Endothelial cell of umbilical vein (primary cell): ENCODE measurements around the gene CNDP1. TPM values are rescaled to one million over a fixed set of nuclear protein-coding genes. Genes with fewer than 3 reads are reported as not detected.
A peak's percentile ranks its signal among the peaks of the same experiment; 100 is the strongest.

Experiments used
- BruUV-seq: library from RNA; stranded (reverse); fragments of 400-500 nt; replicated peaks from 2 replicates; lab custom pipeline; 2021; lab: Mats Ljungman, UMichigan
- CTCF ChIA-PET: fragments of 300-600, 350-600 bp; sonication (Branson Sonifier 250); formaldehyde crosslinking; loops from one replicate; lab custom pipeline; 2021; ENCODE audit warnings: antibody characterized with exemption, inconsistent platforms; lab: Charles Lee
- POLR2A ChIA-PET: fragments of 300-600, 350-600 bp; sonication (Branson Sonifier 250); formaldehyde crosslinking; loops from one replicate; lab custom pipeline; 2021; ENCODE audit warnings: antibody characterized with exemption, inconsistent platforms; lab: Charles Lee
- DNase-seq: peaks from one replicate; pipeline ENCODE4 v3.0.0-alpha.2; 2011; ENCODE audit warnings: low read depth, low spot score
- FAIRE-seq: peaks from 2 replicates; lab custom pipeline; 2011; peaks lifted over from hg19 to GRCh38; lab: Jason Lieb, UNC
- H2AFZ ChIP-seq: 2 replicates; pipeline ENCODE4 v1.6.0; 2012; ENCODE audit warnings: low read depth, low read length, control low read depth, inconsistent platforms
- H3K27ac ChIP-seq: 2 replicates; pipeline ENCODE4 v1.5.1; 2011; ENCODE audit warnings: low read depth, mild to moderate bottlenecking, control low read depth, low read length, moderate library complexity; ENCODE audit not compliant: insufficient read depth
- H3K27me3 ChIP-seq, 2 experiments: 2 replicates each; pipeline versions ENCODE4 v1.6.0 to v1.6.1; 2011; ENCODE audit warnings: low read length in 2 of 2, mixed read lengths in 1 of 2; ENCODE audit not compliant: control insufficient read depth in 2 of 2, insufficient read depth in 2 of 2
- H3K36me3 ChIP-seq, 2 experiments: 2 replicates in 1 of 2; 3 replicates in 1 of 2; pipeline ENCODE4 v1.5.1; 2011; ENCODE audit warnings: low read length in 2 of 2, mild to moderate bottlenecking in 1 of 2, moderate library complexity in 1 of 2; ENCODE audit not compliant: control insufficient read depth in 2 of 2, insufficient read depth in 2 of 2; ENCODE audit errors: extremely low read depth in 1 of 2
- H3K4me1 ChIP-seq: 3 replicates; pipeline ENCODE4 v1.5.1; 2011; ENCODE audit warnings: mild to moderate bottlenecking, low read length; ENCODE audit not compliant: control insufficient read depth, insufficient read depth; ENCODE audit errors: extremely low read depth
- H3K4me2 ChIP-seq: 2 replicates; pipeline ENCODE4 v1.6.1; 2011; ENCODE audit warnings: low read length, control low read depth, mixed read lengths; ENCODE audit not compliant: insufficient read depth
- H3K4me3 ChIP-seq, 3 experiments: fragments of 200-600 bp in 1 of 3; sonication (generic), shearing (Covaris generic) in 1 of 3; replicated peaks in 1 of 3; 2 replicates each; pipeline ENCODE4 v1.5.1; 2011 to 2016; ENCODE audit warnings: control low read depth in 3 of 3, low read length in 3 of 3, mild to moderate bottlenecking in 2 of 3, inconsistent platforms in 1 of 3, low read depth in 1 of 3, moderate library complexity in 1 of 3; ENCODE audit not compliant: insufficient read depth in 1 of 3
- H3K79me2 ChIP-seq: 2 replicates; pipeline ENCODE4 v1.6.0; 2012; ENCODE audit warnings: low read length, inconsistent platforms; ENCODE audit not compliant: control insufficient read depth, insufficient read depth
- H3K9ac ChIP-seq: replicated peaks from 2 replicates; pipeline ENCODE3; 2011; ENCODE audit warnings: low read length, control low read depth; ENCODE audit not compliant: insufficient read depth; ENCODE audit errors: extremely low read depth
- H3K9me1 ChIP-seq: replicated peaks from 3 replicates; pipeline ENCODE4 v1.6.0; 2011; ENCODE audit warnings: mild to moderate bottlenecking, low read length; ENCODE audit not compliant: control insufficient read depth, insufficient read depth; ENCODE audit errors: extremely low read depth
- H3K9me3 ChIP-seq: replicated peaks from 2 replicates; pipeline ENCODE4 v1.5.1; 2012; ENCODE audit warnings: low read length, inconsistent platforms; ENCODE audit not compliant: control insufficient read depth, insufficient read depth
- H4K20me1 ChIP-seq: replicated peaks from 2 replicates; pipeline ENCODE3; 2011; ENCODE audit warnings: mild to moderate bottlenecking, low read length; ENCODE audit not compliant: control insufficient read depth, insufficient read depth; ENCODE audit errors: extremely low read depth
- CTCF ChIP-seq, 2 donors: IDR thresholded peaks; 1 replicate in 1 of 2; 2 replicates in 1 of 2; pipeline ENCODE4 v1.5.1; 2011; ENCODE audit warnings: low read length in 2 of 2, mild to moderate bottlenecking in 2 of 2, moderate library complexity in 2 of 2, control low read depth in 1 of 2, inconsistent platforms in 1 of 2, low read depth in 1 of 2; ENCODE audit not compliant: insufficient read depth in 1 of 2; ENCODE audit errors: extremely low read depth in 1 of 2
- EZH2 ChIP-seq: IDR thresholded peaks from 2 replicates; pipeline ENCODE4 v1.6.1; 2012; ENCODE audit warnings: borderline replicate concordance, low read depth, mild to moderate bottlenecking, moderate library complexity, low read length, inconsistent platforms; ENCODE audit not compliant: severe bottlenecking
- FOS ChIP-seq: IDR thresholded peaks from 2 replicates; pipeline ENCODE4 v1.6.1; 2011; ENCODE audit warnings: mild to moderate bottlenecking, low read length, moderate library complexity, borderline replicate concordance; ENCODE audit not compliant: insufficient read depth
- GATA2 ChIP-seq: IDR thresholded peaks from 2 replicates; pipeline ENCODE4 v1.7.0; 2011; ENCODE audit warnings: low read depth, mild to moderate bottlenecking, moderate library complexity, mixed read lengths, low read length; ENCODE audit not compliant: insufficient read length, insufficient read depth
- JUN ChIP-seq: IDR thresholded peaks from 2 replicates; pipeline ENCODE4 v1.6.1; 2011; ENCODE audit warnings: borderline replicate concordance, low read depth; ENCODE audit not compliant: insufficient read length, insufficient read depth
- MAX ChIP-seq: IDR thresholded peaks from 2 replicates; pipeline ENCODE4 v1.6.1; 2011; ENCODE audit not compliant: insufficient read depth, insufficient read length
- MYC ChIP-seq: IDR thresholded peaks from one replicate; pipeline ENCODE4 v1.6.1; 2011; ENCODE audit warnings: mild to moderate bottlenecking, low read depth, low read length
- POLR2A ChIP-seq: IDR thresholded peaks from 2 replicates; pipeline ENCODE4 v1.6.1; 2012; ENCODE audit warnings: low read depth, mild to moderate bottlenecking, control low read depth, low read length
- POLR2AphosphoS5 ChIP-seq: IDR thresholded peaks from 2 replicates; pipeline ENCODE4 v1.6.1; 2012; ENCODE audit warnings: low read depth, mild to moderate bottlenecking, control low read depth, low read length, moderate library complexity; ENCODE audit not compliant: insufficient read depth
- dilution Hi-C: fragments of 300-500 bp; cut with MboI; formaldehyde crosslinking; loops from one replicate; pipeline ENCODE4 v1.15.0; 2019; ENCODE audit warnings: low sequenced_read_pairs; ENCODE audit not compliant: extremely low pct_ligation_motif_present
- intact Hi-C: fragments of 100-400 bp; cut with micrococcal nuclease; formaldehyde crosslinking; loops from one replicate; pipeline ENCODE4 v1.10.0; 2022
- polyA plus RNA-seq, 4 experiments: library from polyadenylated mRNA; depleted of rRNA in 3 of 4; stranded (reverse) in 3 of 4; unstranded in 1 of 4; fragments of >200 nt; gene quantifications; 2 replicates each; pipeline versions ENCODE4 v1.2.1 to v1.2.3, GENCODE V29; 2011 to 2012; ENCODE audit warnings: missing spikeins in 1 of 4
- total RNA-seq: library from RNA; stranded (reverse); gene quantifications from 2 replicates; pipeline ENCODE4 v1.2.3, GENCODE V29; 2021

Gene CNDP1
- total and polyA plus RNA-seq, 2 donors (not counting 3 experiments of a cell fraction or from before 2014, with no cell fraction given), result not detected

GRCh38 chr18:74546751-74547530 lies 12.6 kb downstream of the CNDP1 start:
- H3K4me2 ChIP-seq, result peak overlapping the region; percentile 15
- no peak overlapping the region for H3K4me3 ChIP-seq
- H3K27me3 ChIP-seq, result no peaks in the 10 kb centered on the region
- dilution Hi-C loops, result no loop called here
- TF ChIP-seq EZH2, result no peak
- TF ChIP-seq GATA2, result peak; percentile 41
- CTCF ChIA-PET, result interaction anchor here (1.3 kb wide), 1 partner anchor 194 kb away, joined by 3 read pairs; no protein-coding TSS in a partner anchor
- H3K9ac ChIP-seq, result no peak overlapping the region
- H3K9me3 ChIP-seq, result no peaks in the 10 kb centered on the region
- H3K4me1 ChIP-seq, result peaks cover 3% of the 10 kb centered on the region
- peak overlapping the region; percentile 43 for H2AFZ ChIP-seq
- intact Hi-C loops, result no loop called here
- H4K20me1 ChIP-seq, result no peaks in the 10 kb centered on the region
- POLR2A ChIA-PET, result no interaction called here
- no peak overlapping the region for H3K27ac ChIP-seq
- BruUV-seq, result no TSS peak
- no peaks in the 10 kb centered on the region for H3K9me1 ChIP-seq
- H3K36me3 ChIP-seq, result no peaks in the 10 kb centered on the region
- no peaks in the 10 kb centered on the region for H3K79me2 ChIP-seq
- FAIRE-seq (peak; percentile 86), DNase-seq (peak; percentile 63)

GRCh38 chr18:74547860-74548259 lies 13.6 kb downstream of the CNDP1 start:
- intact Hi-C loops, result no loop called here
- Histone ChIP-seq H3K9me1 (no peaks in the 10 kb centered on the region), H3K4me2 (no peak overlapping the region), H3K9me3 (no peaks in the 10 kb centered on the region), H3K79me2 (no peaks in the 10 kb centered on the region), H3K27ac (no peak overlapping the region), H3K27me3 (no peaks in the 10 kb centered on the region), H3K4me3 (no peak overlapping the region), H2AFZ (no peak overlapping the region), H3K9ac (no peak overlapping the region), H3K4me1 (peaks cover 3% of the 10 kb centered on the region), H3K36me3 (no peaks in the 10 kb centered on the region), H4K20me1 (no peaks in the 10 kb centered on the region)
- no peak for DNase-seq
- no TSS peak for BruUV-seq
- dilution Hi-C loops, result no loop called here
- ChIA-PET POLR2A (no interaction called here), CTCF (interaction anchor here (1.1 kb wide), 1 partner anchor 351 kb away, joined by 3 read pairs; no protein-coding TSS in a partner anchor)
- TF ChIP-seq POLR2A (no peak), POLR2AphosphoS5 (no peak), CTCF (IDR thresholded peaks at IDR 0.05; ENCODE audit: extremely low read depth in 1 of 2, insufficient read depth in 1 of 2, low read depth in 1 of 2, low read length in 2 of 2) (no peak), EZH2 (no peak), GATA2 (no peak), JUN (no peak), MAX (no peak), FOS (no peak), MYC (no peak)
- no peak for FAIRE-seq
